Choroid plexus epithelial cell (primary cell): ENCODE measurements around the gene CIAO2B.

Experiments
- DNase-seq: peaks from one replicate; pipeline ENCODE4 v3.0.0-alpha.2; 2010; ENCODE audit warnings: low read depth
- H3K4me3 ChIP-seq: 2 replicates; pipeline ENCODE4 v1.5.1; 2011; ENCODE audit warnings: low read depth, mild to moderate bottlenecking, control low read depth, low read length, moderate library complexity
- CTCF ChIP-seq: conservative IDR thresholded peaks from 2 replicates; pipeline ENCODE4 v1.5.1; 2011; ENCODE audit warnings: low read depth, mild to moderate bottlenecking, control low read depth, inconsistent platforms, low read length, moderate library complexity

CIAO2B gene

GRCh38 chr16:66943426-66944053, 9.3 kb upstream of the CIAO2B start:
- no peak for TF ChIP-seq CTCF
- H3K4me3 ChIP-seq, result no peak overlapping the region
- no peak for DNase-seq

- DNase-seq, result no peak
- H3K4me3 ChIP-seq, result no peak overlapping the region
- no peak for TF ChIP-seq CTCF
Observed at GRCh38 chr16:66942981-66943380, 8.8 kb upstream of the CIAO2B start.

GRCh38 chr16:66940236-66940635, 6.0 kb upstream of the CIAO2B start:
- no peak overlapping the region for H3K4me3 ChIP-seq
- TF ChIP-seq CTCF, result no peak

GRCh38 chr16:66939366-66939765, 5.2 kb upstream of the CIAO2B start:
- H3K4me3 ChIP-seq, result no peak overlapping the region
- DNase-seq, result no peak
- TF ChIP-seq CTCF, result no peak

More at GRCh38 chr16:66940236-66940635, 6.0 kb upstream of the CIAO2B start:
- DNase-seq, result no peak

GRCh38 chr16:66937725-66938337, 3.6 kb upstream of the CIAO2B start:
- TF ChIP-seq CTCF, result no peak
- no peak for DNase-seq
- no peak overlapping the region for H3K4me3 ChIP-seq

GRCh38 chr16:66936889-66937554, 2.8 kb upstream of the CIAO2B start:
- no peak overlapping the region for H3K4me3 ChIP-seq
- TF ChIP-seq CTCF, result no peak
- no peak for DNase-seq
